DOHH2 (cell line): ENCODE measurements around the gene IGFBP2.

Source experiments
- H3F3A ChIP-seq: fragments of 200-600 bp; sonication (generic), shearing (Covaris generic); 2 replicates; pipeline ENCODE4 v1.6.0; 2016; ENCODE audit warnings: antibody characterized with exemption, mild to moderate bottlenecking; ENCODE audit not compliant: control insufficient read depth, insufficient read depth
- H3K27ac ChIP-seq: fragments of 200-600 bp; sonication (generic); 2 replicates; pipeline ENCODE4 v1.5.1; 2014; ENCODE audit warnings: low read depth, mild to moderate bottlenecking, low read length, moderate library complexity
- H3K27me3 ChIP-seq: fragments of 200-600 bp; sonication (generic); 2 replicates; pipeline ENCODE4 v1.6.1; 2014; ENCODE audit warnings: mild to moderate bottlenecking, low read length, mixed read lengths; ENCODE audit not compliant: control insufficient read depth
- H3K36me3 ChIP-seq: fragments of 200-600 bp; sonication (generic); 2 replicates; pipeline ENCODE4 v1.6.1; 2014; ENCODE audit warnings: mild to moderate bottlenecking, low read length, moderate library complexity, mixed read lengths; ENCODE audit not compliant: control insufficient read depth
- H3K4me1 ChIP-seq: fragments of 200-600 bp; sonication (generic); 2 replicates; pipeline ENCODE4 v1.6.1; 2014; ENCODE audit warnings: mild to moderate bottlenecking, low read length, mixed read lengths; ENCODE audit not compliant: control insufficient read depth
- H3K4me2 ChIP-seq: fragments of 200-600 bp; sonication (generic); 2 replicates; pipeline ENCODE4 v1.6.0; 2014; ENCODE audit warnings: mild to moderate bottlenecking, low read length, moderate library complexity
- H3K4me3 ChIP-seq: fragments of 200-600 bp; sonication (generic); 2 replicates; pipeline ENCODE4 v1.5.1; 2014; ENCODE audit warnings: mild to moderate bottlenecking, low read length, mixed read lengths
- H3K79me2 ChIP-seq: fragments of 200-600 bp; sonication (generic); 2 replicates; pipeline ENCODE4 v1.6.1; 2014; ENCODE audit warnings: mild to moderate bottlenecking, low read length, mixed read lengths; ENCODE audit not compliant: control insufficient read depth
- H3K9me2 ChIP-seq: fragments of 200-600 bp; sonication (generic); replicated peaks from 2 replicates; pipeline ENCODE4 v1.6.1; 2014; ENCODE audit warnings: mild to moderate bottlenecking, low read length, mixed read lengths; ENCODE audit not compliant: control insufficient read depth
- H3K9me3 ChIP-seq: fragments of 200-600 bp; sonication (generic); 2 replicates; pipeline ENCODE4 v1.6.1; 2014; ENCODE audit warnings: antibody characterized with exemption, low read length, mixed read lengths; ENCODE audit not compliant: control insufficient read depth, insufficient read depth
- H4K20me1 ChIP-seq: fragments of 200-600 bp; sonication (generic); 2 replicates; pipeline ENCODE4 v1.6.0; 2014; ENCODE audit warnings: low read depth, mild to moderate bottlenecking, antibody characterized with exemption, low read length, moderate library complexity; ENCODE audit not compliant: control insufficient read depth, insufficient read depth
- EZH2phosphoT487 ChIP-seq: fragments of 200-600 bp; sonication (generic); IDR thresholded peaks from 2 replicates; pipeline ENCODE4 v1.6.1; 2017; ENCODE audit warnings: borderline replicate concordance, mild to moderate bottlenecking, antibody characterized with exemption, low read length, moderate library complexity, mixed read lengths
- TF ChIP-seq, protein P1 (sequence below): fragments of 200-600 bp; sonication (generic); IDR thresholded peaks from one replicate; pipeline ENCODE4 v1.5.1; 2014; ENCODE audit warnings: antibody characterized with exemption, mild to moderate bottlenecking, low read depth, low read length; ENCODE audit not compliant: poor library complexity, severe bottlenecking

The IGFBP2 gene

GRCh38 chr2:216632346-216632951, 771 bp upstream of the IGFBP2 start:
- Histone ChIP-seq H4K20me1 (no peaks in the 10 kb centered on the region), H3K36me3 (no peaks in the 10 kb centered on the region), H3K79me2 (no peaks in the 10 kb centered on the region), H3K9me2 (no peaks in the 10 kb centered on the region), H3K27me3 (peaks cover 46% of the 10 kb centered on the region), H3K4me2 (peak overlapping the region; percentile 55; the same call in 1 of the 2 replicates), H3F3A (no peaks in the 10 kb centered on the region), H3K4me3 (no peak overlapping the region; the same call in 1 of the 2 replicates), H3K4me1 (peaks cover 13% of the 10 kb centered on the region), H3K27ac (no peak overlapping the region), H3K9me3 (no peaks in the 10 kb centered on the region)
- TF ChIP-seq, protein P1, sequence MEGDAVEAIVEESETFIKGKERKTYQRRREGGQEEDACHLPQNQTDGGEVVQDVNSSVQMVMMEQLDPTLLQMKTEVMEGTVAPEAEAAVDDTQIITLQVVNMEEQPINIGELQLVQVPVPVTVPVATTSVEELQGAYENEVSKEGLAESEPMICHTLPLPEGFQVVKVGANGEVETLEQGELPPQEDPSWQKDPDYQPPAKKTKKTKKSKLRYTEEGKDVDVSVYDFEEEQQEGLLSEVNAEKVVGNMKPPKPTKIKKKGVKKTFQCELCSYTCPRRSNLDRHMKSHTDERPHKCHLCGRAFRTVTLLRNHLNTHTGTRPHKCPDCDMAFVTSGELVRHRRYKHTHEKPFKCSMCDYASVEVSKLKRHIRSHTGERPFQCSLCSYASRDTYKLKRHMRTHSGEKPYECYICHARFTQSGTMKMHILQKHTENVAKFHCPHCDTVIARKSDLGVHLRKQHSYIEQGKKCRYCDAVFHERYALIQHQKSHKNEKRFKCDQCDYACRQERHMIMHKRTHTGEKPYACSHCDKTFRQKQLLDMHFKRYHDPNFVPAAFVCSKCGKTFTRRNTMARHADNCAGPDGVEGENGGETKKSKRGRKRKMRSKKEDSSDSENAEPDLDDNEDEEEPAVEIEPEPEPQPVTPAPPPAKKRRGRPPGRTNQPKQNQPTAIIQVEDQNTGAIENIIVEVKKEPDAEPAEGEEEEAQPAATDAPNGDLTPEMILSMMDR = no peak
- TF ChIP-seq EZH2phosphoT487 = no peak

DNA sequence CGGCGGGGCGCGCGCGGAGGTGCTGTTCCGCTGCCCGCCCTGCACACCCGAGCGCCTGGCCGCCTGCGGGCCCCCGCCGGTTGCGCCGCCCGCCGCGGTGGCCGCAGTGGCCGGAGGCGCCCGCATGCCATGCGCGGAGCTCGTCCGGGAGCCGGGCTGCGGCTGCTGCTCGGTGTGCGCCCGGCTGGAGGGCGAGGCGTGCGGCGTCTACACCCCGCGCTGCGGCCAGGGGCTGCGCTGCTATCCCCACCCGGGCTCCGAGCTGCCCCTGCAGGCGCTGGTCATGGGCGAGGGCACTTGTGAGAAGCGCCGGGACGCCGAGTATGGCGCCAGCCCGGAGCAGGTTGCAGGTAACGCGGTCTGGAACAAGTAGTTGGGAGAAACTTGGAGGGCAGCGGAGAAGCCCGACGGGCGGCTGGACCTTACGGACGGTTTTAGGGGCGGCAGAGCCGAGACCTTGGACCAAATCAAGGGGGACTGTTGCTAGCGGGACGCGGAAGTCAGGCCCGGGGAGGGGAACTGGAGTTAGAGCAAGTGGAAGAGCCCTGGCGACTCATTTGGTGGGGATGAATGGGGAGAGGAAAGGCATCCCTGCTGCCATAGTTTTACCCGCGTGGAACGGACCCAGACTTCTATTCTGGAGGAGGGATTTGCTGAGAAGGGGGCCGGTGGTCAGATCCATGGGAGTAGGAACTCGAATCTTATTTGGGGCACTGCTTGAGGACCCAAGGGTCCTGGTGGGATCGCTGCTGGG, 573 bp downstream of the IGFBP2 start:
- H3K36me3 ChIP-seq = no peaks in the 10 kb centered on the region
- H3K27ac ChIP-seq = no peak overlapping the region
- H3K27me3 ChIP-seq = peaks cover 42% of the 10 kb centered on the region
- TF ChIP-seq, protein P1 = no peak
- peak; percentile 35; the same call in 1 of the 2 replicates for TF ChIP-seq EZH2phosphoT487
- H3K79me2 ChIP-seq = no peaks in the 10 kb centered on the region
- H3K9me3 ChIP-seq = no peaks in the 10 kb centered on the region
- peak overlapping the region; percentile 44 for H3K4me2 ChIP-seq
- peak overlapping the region; percentile 69 for H3K4me3 ChIP-seq
- peaks cover 8% of the 10 kb centered on the region for H3K4me1 ChIP-seq
- H3F3A ChIP-seq = no peaks in the 10 kb centered on the region
- no peaks in the 10 kb centered on the region for H3K9me2 ChIP-seq
- no peaks in the 10 kb centered on the region for H4K20me1 ChIP-seq

GRCh38 chr2:216634370-216635148, 1.3 kb downstream of the IGFBP2 start:
- Histone ChIP-seq H4K20me1 (no peaks in the 10 kb centered on the region), H3K27me3 (peaks cover 42% of the 10 kb centered on the region), H3K27ac (no peak overlapping the region), H3K4me3 (peak overlapping the region; percentile 69), H3K36me3 (no peaks in the 10 kb centered on the region), H3K9me3 (no peaks in the 10 kb centered on the region), H3K4me1 (peaks cover 8% of the 10 kb centered on the region), H3K79me2 (no peaks in the 10 kb centered on the region), H3K4me2 (peak overlapping the region; percentile 44), H3F3A (no peaks in the 10 kb centered on the region), H3K9me2 (no peaks in the 10 kb centered on the region)
- no peak for TF ChIP-seq EZH2phosphoT487
- TF ChIP-seq, protein P1 = no peak
